HG02798 (cell line): ENCODE results near the gene PPDPF.

Experiments
- ATAC-seq: cut with Tn5 transposase; IDR thresholded peaks from one replicate; pipeline ENCODE4 v1.9.1; 2021; ENCODE audit warnings: mild to moderate bottlenecking; ENCODE audit not compliant: unreplicated experiment, poor library complexity

Gene PPDPF

DNA sequence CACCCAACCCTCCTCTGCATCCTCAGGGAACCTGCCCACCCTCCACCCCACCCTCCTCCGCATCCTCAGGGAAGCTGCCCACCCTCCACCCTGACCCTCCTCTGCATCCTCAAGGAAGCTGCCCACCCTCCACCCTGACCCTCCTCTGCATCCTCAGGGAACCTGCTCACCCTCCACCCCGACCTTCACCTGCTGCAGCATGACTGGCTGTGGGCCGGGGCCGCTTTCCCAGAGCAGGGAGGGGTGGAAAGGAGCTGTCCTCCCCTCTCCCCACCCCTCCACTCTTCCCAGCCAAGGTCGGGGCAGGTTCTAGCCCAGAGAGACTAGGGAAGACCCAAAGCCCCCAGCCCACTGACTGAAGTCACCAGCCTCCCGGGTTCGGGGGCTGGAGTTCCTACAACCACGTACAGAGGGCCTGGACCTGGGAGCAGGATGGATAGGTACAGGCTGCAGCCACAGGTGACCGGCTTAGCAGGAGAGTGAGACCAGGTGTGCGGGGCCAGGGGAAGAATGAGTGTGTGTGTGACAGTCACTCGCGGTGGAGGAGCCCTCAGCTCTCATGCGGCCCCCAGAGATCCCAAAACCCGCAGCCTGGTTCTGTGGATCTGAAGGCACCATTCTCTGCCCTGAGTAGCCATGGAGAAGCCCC is 33.3 kb upstream of the PPDPF start:
- no peak for ATAC-seq

DNA sequence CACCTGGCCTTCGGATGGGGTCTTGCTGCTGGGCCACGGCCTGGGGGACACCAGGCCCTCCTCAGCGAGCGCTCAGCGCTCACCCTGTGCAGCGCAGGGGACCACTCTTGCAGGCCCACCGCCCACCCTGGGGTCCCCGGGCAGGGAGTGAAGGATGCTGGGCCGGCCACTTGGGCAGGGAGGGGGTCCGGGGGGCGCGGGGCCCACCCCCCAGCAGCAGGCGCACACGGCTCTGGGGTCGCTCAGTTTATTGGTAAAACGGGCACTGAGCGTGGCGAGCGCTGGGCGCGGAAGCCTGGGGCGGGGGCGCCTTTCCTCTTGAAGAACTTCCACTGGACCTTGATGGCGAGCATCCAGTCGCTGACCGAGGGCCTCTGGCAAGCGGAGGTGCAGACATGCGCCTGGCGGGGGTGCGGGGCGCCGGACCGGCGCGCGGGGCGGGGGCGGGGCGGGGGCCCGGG is 32.8 kb upstream of the PPDPF start:
- no peak for ATAC-seq

DNA sequence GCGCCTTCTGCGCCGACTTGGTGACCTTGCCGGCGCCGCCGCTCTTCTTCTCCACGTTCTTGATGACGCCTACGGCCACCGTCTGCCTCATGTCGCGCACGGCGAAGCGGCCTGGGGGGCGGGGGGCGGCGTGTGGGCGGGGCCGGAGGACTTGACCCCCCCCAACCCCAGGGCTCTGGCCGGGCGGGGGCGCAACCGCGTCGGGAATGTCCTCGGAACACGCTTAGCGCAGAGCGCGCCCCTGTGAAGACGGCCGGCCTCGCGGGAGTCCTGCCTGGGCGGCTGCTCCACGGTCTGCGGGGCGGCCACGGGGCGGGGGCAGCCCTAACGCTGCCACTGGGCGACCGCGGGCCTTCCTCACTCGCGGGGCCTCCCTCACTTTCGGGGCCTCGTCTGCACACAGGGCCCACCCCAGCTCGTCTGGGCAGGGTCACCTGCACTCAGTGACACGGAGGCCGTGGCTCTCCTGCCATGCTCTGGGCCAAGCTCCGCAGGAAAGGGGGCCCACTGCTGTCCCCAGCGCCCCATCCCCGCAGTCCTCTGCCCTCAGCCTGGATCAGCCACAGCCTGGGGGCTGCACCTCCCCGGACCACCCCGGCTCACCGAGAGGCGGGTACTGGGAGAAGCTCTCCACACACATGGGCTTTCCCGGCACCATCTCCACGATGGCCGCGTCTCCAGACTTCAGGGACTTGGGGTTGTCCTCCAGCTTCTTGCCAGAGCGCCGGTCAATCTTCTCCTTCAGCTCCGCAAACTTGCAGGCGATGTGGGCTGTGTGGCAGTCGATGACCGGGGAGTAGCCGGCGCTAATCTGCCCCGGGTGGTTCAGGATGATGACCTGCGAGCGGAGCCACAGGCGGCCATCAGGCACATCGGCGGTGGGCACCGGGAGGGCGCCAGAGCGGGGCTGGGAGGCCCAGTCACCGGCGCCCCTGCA is 32.0 kb upstream of the PPDPF start:
- no peak for ATAC-seq

DNA sequence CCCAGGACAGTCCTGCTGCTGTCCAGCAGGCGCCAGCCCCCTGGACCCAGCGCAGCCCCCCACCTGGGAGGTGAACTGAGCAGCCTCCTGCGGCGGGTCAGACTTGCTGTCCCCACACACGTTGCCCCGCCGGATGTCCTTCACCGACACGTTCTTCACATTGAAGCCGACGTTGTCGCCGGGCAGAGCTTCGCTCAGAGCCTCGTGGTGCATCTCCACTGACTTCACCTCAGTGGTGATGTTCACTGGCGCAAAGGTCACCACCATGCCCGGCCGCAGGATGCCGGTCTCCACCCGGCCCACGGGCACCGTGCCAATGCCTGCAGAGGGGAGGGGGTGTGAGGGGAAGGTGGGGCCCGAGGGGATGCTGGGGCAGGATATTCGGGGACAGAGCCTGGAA is 30.1 kb upstream of the PPDPF start:
- no peak for ATAC-seq

DNA sequence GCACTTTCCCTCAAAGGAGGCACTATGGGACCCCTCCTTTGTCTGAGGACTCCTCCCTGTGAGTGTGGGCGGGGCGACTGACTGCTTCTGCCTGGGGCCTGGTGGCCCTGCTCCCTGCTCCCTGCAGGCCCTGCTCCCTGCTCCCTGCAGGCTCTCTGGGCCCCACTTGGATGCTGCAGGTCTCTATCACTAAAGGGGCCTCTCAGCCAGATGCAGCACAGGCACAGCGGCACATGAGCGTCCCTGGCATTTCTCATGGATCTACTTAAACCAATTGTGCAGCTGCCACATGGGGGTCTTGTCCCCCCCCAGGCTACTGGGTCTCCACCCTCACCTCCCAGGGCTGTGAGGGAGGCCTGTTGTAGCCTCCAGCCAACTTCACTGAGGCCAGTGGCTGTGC is 29.5 kb upstream of the PPDPF start:
- ATAC-seq: no peak

DNA sequence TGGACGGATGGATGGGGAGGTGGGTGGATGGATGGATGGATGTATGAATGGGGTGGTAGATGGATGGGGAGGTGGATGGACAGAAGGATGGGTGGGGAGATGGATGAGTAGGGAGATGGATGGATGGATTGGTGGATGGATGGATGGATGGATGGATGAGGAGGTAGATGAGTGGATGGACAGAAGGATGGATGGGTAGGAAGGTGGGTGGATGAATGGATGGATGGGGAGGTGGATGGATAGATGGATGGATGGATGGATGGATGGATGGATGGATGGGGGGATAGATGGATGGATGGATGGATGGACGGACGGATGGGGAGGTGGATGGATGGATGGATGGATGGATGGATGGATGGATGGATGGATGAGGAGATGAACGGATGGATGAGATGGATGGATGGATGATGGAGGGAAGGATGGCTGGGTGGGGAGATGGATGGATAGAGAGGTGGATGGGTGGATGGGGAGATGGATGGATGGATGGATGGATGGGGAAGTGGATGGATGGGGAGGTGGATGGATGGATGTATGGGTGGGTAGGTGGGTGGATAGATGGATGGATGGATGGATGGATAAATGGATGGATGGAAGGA is 28.8 kb upstream of the PPDPF start:
- no peak for ATAC-seq

DNA sequence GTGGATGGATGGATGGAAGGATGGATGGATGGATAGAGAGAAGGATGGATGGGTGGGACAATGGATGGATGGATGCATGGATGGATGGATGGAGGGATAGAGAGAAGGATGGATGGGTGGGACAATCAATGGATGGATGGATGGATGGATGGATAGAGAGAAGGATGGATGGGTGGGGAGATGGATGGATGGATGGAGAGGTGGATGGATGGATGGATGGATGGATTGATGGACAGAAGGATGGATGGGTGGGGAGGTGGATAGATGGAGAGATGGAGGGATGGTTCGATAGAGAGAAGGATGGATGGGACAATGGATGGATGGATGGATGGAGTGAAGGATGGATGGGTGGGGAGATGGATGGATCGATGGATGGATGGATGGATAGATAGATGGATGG is 28.0 kb upstream of the PPDPF start:
- no peak for ATAC-seq

DNA sequence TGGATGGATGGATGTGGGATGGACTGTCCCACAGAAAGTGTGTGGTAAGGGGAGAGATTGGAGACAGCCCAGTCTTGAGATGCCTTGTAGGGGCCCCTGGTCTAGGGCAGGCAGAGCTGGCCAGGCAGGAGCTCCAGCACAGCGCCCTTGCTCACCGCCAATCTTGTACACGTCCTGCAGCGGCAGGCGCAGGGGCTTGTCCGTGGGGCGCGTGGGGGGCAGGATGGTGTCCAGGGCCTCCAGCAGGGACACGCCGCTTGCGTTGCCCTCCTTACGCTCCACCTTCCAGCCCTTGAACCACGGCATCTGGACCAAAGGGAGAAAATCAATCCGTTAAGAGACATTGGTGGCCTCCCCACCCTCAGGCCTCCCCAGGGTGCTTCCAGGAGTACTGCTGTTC is 27.6 kb upstream of the PPDPF start:
- no peak for ATAC-seq

DNA sequence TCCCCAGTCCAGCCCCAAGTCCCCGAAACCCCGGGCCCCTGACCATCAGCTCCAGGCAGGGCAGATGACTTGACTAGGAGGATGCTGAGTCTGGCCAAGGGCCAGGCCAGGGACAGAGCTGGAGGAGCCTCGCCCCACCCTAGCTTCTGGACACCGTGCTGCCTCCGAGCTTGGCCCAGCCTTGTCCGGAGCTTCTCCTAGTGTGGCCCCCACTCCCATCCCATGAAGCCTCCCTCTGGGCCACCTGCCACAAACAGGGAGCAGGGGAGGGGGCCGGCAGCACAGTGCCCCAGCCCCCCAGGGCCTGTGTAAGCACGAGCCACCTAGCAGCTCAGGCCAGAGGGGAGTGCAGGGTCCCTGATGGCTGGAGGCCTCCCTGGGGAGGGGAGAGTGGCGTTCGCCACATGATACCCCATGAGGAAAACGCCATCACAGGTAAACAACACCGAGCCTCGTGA is 27.0 kb upstream of the PPDPF start:
- ATAC-seq: no peak

DNA sequence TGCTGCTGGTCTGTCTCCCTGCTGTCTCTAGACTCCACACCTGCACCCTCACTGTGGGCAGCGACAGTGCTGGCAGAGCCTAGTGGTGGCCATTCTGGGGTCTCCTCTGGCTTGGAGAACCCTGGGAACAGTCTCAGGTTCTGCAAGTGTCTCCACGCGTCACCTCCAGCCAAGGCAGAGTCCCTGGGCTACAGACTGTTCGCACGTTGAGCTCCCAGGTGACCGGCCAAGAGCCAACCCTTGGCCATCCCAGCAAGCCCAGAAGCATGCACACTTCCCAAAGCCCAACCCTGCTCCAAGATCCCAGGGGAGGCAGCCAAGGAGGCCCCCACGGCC is 26.5 kb upstream of the PPDPF start:
- no peak for ATAC-seq

DNA sequence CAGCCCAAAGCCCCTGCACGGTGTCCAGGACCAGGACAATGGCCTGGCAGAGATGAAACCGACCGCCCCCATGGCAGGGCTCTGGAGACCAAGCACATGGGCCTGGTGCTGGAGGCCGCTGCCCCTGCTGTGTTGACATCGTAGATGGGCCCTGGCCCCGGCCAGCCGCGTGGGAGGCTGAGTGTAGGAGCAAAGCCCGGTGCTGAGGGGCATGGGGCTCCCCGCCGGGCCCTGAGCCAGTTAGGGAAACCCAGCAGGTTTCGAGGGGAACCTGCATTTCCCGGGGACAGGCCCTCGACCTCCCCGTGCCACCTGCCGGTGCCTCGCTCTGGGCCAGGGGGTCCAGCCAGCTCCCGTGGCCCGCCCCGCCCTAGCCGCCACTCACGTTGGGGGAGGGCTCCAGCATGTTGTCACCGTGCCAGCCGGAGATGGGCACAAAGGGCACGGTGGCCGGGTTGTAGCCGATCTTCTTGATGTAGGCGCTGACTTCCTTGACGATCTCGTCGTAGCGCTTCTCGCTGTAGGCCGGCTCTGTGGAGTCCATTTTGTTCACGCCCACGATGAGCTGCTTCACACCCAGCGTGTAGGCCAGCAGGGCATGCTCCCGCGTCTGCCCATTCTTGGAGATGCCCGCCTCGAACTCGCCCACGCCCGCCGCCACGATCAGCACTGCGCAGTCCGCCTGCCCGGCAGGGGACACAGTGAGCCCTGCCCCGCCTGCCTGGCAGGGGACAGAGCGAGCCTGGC is 26.0 kb upstream of the PPDPF start:
- ATAC-seq: no peak

DNA sequence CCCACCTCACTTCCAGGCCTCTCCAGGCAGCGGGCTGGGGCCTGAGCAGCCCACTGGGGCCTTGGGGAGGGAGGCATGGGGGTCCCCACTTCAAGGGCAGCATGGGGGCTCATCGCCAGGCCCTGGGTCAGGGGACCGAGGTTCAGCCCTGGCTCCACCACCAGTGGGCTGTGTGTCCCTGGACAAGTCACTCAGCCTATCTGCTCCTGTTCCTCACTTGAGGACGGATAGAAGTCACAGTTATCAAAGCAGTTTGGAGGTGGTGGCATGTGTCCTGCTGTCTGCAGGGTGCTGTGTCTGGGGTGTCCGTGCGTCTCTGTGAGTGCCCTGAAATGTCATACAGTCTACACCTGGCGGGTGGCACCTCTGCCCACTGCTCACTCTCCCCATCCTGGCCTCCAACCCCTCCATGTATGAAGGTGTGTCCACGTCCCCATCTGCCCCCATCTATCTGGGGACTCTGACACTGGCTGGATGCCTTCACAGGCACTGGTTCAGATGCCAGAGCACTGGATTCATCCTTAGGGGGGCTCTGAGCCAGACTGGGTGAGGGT is 25.3 kb upstream of the PPDPF start:
- no peak for ATAC-seq

DNA sequence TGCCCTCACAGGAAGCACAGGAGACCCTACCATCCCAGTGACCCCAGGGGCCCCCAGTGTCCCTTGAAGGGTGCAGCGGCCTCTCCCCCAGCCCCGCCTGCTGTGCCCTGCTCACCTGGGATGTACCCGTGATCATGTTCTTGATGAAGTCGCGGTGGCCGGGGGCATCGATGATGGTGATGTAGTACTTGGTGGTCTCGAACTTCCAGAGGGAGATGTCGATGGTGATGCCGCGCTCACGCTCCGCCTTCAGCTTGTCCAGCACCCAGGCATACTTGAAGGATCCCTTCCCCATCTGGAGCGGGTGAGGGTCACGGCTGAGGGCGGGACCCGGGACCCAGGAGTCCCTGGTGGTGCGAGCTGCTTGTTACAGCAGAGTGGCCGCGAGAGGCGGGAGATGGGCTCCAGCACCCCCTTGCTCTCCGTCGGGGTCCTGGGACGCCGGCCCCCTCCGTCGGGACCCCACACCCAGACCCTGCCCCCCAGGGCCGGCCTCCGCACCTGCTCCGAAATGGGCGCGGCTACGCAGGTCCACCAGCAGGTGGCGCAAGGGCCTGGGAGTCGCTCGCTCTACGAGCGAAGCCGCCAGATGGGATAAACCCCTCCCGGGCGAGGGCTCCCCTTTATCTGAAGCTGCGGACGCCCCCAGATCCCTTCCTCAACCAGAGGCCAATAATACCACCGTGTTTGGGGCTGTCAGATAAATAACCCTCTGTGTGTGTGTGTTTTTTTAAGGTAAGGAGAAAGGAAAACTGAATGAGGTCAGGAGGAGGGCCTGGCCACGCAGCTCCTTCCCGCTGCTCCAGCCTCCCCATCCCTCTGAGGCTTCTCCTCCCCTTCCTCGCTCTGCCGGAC is 24.6 kb upstream of the PPDPF start:
- no peak for ATAC-seq

DNA sequence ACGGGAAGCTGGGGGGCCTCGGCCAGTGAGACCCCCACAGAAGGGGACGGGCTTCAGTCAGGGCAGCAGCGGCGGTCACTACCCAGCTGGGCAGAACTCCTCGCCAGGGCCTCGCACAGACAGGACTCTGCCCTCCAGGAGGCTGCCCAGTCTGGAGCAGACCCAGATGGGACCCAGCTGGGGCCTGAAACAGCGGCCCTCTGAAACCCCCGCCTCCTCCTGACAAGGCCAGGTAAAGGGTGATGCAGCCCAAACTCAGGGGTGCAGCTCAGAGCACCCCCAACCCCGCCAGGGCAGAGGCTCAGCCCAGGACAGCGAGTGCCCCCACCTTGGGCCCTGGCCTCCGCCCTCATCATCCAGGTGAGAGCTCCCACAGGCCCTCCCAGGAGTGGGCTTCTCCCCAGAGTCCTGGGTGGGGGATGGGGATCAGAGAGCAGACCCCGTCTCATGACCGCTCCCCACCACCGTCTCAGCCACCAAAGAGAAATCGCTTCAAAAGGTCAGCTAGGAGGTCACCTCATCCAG is 23.9 kb upstream of the PPDPF start:
- ATAC-seq: no peak

DNA sequence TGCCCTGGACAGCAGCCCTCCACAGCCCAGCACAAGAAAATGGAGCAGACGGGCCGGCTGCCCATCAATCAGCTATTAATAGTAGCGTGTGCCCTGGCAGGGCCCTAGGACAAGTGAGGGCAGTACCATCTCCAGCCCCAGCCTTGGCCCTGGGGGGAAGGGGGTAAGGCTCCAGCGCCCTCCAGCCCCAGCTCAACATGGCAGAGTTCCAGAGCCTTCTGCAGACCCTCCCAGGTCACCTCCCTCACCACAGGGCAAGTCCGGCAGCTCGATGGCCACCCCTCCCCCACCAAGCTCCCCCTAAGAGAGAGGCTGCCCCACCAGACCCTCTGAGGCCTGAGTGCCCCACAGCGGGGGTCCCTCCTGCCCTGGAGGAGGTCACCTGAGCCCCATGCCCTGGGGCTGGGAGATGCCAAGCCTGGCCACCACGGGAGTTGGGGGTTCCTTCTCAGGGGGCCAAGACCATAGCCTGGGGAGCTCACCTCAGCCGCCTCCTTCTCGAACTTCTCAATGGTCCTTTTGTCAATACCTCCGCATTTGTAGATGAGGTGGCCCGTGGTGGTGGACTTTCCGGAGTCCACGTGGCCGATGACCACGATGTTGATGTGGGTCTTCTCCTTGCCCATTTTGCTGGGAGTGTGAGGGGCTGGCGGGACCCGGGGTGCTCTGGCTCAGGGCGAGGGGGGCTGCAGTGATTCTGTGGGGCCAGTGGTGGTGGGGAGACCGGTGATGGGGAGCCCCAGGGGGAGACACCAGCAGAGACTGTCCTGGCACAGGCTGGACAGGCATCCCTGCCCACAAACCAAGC is 23.2 kb upstream of the PPDPF start:
- ATAC-seq: no peak

DNA sequence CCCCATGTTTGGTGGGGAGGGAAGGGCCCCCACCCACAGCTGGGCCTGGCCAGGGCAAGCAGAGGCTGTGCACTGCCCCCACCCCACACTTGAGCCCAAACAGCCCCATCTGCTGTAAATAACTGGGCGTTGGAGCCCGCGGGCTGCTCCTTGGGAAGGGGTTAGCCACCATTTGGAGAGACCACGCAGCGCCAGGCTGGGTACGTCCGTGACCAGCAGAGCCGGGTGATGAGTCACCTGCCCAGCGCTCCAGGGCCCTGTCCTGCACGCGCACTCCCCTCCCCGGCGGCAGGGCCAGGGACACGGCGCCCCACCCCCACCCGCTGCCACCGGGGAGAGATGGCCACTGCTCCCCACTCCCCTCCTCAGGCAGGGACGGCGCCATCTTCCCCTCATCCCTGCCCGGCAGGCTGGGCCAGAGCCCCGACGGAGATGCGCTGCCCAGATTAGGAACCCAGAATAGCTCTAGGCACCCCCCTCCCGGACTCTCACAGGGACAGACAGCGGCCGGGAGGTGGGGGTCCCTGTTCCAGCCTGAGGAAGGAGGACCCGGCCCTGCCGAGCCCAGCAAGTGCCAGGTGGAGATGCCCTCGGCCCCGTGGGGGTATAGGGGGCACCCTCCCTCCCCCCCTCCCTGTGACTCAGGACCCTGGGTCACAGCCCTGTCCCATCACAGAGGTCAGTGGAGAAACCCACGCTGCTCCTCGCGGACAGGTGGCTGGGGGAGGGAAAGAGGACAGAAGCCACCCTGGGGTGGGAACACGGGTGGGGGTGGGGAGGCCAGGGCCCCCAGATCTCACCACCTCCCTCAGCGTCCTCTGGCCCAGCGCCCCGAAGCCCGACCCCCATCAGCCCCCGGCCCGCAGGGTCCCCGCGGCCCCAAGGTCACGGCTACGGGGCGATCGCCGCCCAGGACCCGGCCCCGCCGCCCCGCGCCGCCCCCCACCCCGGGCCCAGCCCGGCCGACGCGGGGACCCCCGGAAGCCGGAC is 22.3 kb upstream of the PPDPF start:
- no peak for ATAC-seq

DNA sequence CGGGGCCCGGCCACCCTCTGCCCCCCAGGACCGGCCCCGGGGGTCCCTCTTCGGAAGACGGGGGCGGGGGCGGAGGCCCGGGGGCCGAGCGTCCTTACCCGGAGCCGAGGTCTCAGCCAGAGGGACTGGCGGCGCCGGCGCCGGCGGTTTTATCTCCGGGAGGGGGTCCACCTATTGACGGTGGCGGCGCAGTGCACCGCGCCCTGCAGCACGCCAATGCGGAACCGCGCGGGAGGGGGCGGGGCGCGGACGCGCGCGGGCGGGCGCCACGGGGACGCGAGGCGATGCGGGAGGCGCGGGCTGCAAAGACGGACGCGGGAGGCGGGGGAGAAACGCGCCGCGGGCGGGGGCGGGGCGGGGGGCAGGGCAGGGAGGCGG is 21.6 kb upstream of the PPDPF start, which contains the start of gene EEF1A2:
Gene EEF1A2 (minus strand): TSS at position 124 of the 378 bp plus-strand sequence. CDS start 1,320 bp downstream, outside the sequence.
- ATAC-seq: no peak
